GM19455 (cell line): ENCODE measurements around the gene GPATCH2.
"Not testable (repeated sequence)": the region's sequence is repeated elsewhere in the genome, so short reads cannot be mapped to it uniquely, and the experiment has no call there.

Source experiments
- ATAC-seq: cut with Tn5 transposase; IDR thresholded peaks from one replicate; pipeline ENCODE4 v1.9.1; 2021; ENCODE audit not compliant: unreplicated experiment

The GPATCH2 gene

DNA sequence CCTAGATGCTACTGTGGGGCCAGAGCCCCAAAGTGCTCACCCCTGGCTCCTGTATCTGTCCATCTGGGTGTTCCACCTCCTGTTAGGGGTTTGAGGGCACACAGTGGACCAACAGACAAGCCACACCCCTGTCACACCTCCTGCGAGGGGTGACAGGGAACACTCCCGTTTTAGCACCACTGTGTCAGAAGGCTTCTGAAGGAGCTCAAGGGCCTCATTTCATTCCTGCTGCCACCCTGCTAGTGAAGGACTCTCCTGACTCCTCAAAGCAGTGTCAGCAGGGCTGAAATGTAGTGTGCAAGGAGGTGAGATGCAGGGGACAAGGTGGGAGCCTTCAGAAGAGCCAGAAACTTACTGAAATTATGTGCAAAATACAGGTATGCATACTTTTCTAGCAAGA is 174.6 kb downstream of the GPATCH2 start:
- ATAC-seq: no peak

DNA sequence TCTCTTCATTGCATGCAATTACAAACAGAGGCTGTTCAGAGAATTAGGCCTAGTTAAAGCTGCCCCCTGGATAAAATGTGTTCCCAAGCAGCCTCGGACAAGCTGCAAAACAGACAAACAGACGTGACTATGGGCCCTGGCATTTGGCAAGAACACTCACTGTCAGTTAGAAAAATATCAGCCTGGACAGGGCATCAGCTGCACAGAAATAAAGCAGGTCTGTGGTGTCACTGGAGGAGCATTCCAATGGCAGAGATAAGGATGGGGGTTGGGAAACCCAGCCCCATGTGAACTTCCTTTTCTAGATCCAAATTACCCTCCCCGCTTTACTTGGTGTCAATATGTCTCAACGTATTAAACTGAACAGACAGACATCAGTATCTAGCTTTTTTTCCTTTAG is 177.1 kb downstream of the GPATCH2 start:
- ATAC-seq: no peak

DNA sequence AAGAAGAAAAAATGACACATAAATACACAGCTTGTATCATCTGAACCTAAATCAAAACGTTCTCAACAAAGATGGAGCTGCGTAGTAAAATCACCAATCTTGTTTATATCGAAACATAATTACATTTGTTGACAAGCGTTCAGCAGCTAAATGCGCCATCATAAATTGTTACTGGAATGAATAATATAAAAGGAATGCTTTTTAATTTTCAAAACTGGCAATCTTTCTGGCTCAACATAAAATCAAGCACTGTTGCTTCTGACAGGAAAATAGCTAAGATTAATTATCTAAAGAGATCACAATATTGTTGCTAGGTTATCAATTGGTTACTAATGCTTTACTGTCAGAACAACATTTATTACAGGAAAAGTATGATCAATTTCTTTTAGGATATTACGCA is 181.5 kb downstream of the GPATCH2 start:
- ATAC-seq: no peak

DNA sequence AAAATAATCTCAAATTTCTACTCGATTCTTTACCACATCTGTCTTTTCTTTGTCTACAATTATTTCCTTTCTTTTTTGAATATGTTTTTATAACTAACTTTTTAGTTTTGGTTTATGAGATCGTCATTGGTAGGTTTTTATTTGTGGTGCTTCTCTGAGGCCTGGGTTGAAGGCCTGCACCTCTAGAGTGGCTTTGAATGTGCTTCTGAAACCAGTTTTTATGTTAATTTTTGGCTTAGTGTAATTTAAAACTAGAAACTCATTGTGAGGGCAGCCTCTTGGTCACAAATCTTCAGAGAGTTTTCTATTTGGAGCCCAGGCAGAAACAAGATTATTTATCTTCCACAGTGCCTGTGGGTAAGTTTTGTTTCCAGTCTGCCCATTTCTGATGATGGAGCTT is 187.0 kb downstream of the GPATCH2 start:
- no peak for ATAC-seq

DNA sequence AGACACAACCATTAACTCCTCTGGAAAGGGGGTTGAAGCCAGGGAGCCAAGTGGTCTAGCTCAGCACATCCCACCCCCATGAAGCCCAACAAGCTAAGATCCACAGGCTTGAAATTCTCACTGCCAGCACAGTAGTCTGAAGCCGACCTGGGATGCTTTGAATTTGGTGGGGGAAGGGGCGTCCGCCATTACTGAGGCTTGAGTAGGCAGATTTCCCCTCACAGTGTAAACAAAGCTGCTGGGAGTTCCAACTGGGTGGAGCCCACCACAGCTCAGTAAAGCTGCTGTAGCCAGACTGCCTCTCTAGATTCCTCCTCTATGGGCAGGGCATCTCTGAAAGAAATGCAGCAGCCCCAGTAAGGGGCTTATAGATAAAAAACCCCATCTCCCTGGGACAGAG is 193.5 kb downstream of the GPATCH2 start:
- ATAC-seq: no peak

DNA sequence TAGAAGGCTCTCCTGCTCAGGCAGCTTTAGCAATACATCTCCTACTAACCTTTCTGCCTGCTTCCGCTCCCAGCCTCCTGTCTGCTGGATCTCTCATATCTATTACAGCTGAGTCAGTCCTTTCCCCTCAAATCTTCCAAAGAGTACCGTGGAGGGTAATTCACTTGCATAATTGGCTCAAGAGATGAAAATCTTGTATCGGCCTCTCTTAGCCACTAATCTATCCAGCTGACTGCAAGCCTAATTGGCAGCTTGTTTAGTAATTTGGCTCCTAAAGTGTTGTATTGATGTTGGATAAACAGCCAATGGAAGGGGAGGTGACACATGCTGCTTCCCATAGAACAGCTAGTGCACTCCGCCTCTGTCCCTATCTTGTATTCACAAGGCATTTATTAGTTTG is 195.7 kb downstream of the GPATCH2 start:
- ATAC-seq: no peak

DNA sequence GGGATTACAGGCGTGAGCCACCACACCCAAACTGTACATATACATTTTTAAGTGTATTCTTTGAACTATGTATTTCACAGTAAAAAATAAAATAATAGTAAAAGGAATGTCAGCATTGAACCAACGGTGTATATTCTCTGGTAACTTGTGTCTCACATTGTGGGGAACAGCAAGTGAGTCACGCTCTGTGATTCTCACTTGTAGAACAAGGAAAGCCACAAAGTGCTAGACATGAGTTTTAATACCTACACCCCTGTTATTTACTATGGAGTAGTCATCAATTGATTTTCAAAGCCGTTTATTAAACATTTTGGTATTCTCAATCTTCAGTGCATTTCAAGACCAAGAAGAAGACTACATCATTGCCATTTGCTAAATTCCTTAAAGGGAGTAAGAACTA is 197.2 kb downstream of the GPATCH2 start:
- ATAC-seq: no peak

DNA sequence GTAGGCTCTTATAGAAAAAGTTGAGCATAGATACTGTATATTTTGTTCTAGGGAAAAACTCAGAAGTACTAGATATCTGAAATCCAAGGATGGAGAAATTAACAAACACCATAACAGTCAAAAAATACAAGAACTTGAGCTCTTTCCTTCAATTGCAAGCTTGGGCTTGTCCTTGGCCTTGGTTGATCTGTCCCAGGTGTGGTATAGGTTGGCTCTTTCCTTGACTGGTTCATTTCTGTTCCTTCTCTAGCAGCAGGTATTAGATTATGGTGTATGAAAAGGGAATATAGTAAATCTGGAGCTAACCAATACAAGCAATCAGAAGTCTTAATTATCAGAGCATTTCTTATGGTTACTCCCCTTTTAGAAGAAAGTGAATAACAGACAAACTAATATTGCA is 198.6 kb downstream of the GPATCH2 start:
- ATAC-seq: no peak

DNA sequence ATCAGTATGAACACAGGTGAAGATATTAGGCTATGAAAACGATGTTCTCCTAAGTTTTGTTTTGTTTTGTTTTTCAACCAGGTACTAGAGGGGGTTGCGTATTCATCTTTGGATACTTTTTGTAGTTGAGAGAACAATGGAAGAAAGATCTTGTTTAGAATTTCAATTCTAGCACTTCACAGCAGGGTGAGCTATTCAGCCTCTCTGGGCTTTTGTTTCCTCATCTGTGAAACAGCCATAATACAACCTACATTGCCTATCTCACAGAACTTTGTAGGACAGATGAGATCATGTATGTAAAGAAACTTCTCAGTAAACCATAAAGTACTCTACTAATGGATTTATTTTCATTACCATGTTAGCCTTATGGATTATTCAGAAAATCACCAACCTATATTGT is 199.5 kb downstream of the GPATCH2 start:
- no peak for ATAC-seq

DNA sequence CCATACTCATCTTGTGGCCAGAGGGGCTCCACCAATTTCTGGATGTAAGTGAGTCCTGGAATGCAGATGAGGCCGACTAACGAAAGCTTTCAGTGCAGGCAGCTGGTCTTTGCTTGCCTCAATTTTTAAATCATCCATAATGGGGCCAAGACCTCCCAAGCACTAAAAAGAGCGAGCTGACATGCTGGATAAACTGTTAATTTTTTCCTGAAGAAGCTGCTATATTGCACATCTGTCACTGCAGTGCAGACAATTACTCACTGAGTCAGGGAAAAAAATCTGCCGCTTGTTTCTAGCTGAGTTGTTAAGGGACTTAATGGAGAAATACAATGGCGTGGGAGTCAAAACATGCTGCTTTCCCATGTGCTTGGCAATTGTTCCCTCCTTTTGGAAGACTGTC is 205.5 kb downstream of the GPATCH2 start:
- no peak for ATAC-seq

DNA sequence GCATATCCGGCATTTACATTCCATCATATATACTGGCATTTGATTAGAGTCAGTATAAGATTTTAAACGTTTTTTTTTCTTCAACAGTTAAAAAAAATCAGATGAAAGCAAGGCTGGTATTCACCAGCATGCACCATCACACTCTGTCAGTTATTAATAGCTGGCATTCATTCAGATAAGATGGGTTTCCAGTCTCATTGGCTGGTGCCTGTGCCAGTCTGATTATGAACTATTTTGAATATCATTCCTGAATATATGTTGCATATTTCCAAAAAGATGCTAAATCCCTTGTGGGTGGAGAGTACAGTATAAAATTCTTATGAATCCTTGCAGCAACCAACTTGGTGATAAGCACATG is 211.7 kb downstream of the GPATCH2 start:
- no peak for ATAC-seq

DNA sequence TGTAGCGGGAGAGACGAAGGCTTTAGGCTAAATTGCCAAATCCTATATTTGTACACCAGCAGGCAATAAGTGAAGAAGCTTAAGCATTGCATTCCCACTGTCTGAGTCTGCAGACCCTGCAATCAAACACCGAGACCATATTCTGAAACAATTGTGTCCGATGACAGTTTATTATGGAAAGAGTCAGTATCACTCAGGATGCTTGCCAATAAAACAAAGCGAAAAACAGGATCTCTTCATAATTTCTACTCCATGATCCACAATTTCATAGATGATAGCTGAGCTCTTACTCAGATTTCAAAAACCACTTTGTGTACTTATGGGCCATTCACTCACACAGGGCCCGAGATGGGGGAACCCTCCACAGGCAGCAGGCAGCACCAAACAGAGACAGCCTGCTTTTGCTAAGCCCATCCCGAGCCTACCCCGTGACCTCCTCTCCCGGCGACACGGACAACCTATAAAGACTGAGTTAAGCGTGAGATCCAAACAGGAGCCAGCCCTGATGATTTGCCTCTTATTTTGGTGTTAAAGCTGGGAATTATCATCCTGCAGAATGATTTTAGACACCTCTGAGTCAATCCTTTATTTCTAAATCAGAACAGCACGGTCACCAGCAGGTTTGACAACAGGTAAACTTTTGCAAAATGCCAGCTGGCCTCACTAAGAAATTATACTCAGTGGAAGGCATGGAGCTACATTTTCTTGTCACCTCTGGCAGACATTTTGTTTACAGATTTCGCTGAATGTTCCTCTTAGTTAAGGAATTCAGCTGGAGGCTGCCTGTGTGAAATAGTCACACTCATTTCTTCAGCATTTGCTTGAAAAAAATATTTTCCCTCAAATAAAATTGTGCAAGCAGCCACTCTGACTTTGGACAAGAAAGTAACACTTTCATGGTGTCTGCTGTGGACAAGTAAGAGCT is 212.4 kb downstream of the GPATCH2 start:
- no peak for ATAC-seq

DNA sequence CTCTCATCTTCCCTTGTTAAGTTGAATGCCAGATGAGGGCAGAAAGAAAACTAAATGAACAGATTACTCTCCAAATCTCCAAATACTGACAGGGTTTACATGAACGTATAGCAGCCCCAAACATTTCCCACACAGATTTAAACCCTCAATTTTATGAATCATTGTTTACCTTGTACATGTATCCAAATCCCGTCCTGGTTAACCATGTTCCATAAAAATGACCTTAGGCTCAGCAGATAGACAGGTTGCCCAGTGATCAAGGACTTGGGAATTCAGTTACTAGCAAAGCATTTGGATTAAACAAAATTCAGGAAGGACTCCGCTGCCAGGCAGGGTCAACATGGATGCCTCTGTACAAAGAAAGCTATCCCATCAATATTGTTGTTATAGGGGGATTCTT is 213.5 kb downstream of the GPATCH2 start:
- ATAC-seq: no peak

DNA sequence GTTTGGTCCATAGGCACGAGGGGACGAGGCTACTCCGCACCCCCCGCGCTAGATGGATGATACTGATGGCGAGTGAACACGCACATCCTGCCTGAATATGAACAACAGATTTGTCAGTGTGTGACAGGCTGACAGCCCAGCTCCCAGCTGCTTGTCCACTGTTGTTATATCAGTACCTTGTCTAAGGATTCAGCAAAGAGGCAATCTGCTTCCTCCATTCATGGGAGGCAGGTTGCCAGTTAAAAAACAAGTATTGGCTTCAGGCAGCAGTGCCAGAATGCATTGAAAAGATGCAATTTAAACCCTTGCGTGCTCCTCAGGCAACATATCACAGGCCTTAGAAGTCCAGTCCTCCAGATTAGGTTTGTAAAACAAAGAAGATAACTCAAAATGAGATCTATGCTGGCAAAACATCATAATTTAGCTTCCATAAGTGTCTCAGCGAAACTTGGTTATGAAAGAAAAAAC is 223.3 kb downstream of the GPATCH2 start:
- no peak for ATAC-seq

DNA sequence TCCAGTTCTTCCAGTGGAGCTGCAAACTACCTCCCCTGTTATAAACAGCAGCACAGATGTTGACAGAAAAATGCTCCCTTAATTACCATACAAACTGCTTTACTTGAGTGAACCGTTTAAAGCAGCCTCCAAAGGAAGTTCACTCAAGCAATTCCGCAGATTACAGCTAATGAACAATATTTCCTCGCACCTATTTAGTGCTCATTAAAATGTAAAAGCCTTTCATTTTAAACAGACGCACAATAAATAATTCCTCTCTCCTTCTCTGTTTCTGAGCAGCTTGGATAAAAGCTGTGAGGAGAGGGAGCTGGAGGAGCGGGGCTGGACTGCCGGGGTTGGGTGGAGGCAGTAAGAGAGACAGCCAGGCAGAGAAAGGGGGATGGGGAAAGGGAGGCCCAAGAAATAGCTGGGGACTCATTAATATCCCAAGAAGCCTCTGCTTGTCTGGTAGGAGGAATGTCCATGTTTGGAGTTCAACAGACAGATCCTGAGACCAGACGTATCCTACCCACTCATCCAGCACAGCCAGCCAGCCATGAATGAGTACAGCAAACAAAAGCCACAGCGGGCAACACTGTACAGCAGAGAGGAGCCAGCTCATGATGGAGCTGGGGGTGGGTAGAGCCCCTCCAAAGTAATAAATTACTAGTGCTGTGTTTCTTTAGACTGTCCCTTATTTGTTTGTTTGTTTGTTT is 227.7 kb downstream of the GPATCH2 start:
- no peak for ATAC-seq

DNA sequence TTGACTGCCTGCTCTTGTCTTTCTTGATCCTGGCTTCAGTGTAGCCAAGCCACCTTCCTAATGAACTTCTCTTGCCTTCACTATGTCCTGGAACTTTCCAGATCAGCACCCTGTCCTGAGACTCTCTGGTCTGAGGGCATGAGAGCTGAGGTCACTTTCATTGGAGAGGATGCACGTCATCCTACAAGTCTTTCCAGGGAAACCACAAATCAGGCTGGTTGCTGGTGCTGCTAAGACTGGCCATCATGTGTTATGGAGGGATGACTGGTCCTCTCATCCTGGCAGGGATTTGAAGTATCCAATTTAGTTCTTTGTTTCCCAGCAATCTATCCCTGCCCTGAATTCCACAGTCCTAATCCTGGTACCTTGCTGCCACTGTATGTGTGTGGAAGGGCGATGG is 228.6 kb downstream of the GPATCH2 start:
- no peak for ATAC-seq

DNA sequence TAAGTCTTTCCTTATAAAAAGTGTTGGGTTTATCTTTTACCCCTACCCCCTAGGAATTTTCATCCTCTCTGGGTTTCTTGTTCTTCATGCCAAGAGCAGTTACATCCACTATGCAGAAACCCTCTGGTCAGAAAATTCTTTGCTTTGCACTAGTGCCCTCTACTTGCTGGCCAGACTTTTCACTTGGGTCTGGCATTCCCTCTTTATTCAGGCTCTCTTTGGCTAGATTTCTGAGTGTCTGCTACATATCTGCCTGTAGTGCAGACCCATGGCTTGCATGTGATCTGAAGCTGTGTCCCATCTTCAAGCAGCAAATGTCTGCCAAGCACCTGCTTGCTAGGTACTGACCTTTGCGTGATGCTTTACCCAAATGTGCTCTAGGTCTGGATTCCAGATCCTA is 237.0 kb downstream of the GPATCH2 start:
- no peak for ATAC-seq

DNA sequence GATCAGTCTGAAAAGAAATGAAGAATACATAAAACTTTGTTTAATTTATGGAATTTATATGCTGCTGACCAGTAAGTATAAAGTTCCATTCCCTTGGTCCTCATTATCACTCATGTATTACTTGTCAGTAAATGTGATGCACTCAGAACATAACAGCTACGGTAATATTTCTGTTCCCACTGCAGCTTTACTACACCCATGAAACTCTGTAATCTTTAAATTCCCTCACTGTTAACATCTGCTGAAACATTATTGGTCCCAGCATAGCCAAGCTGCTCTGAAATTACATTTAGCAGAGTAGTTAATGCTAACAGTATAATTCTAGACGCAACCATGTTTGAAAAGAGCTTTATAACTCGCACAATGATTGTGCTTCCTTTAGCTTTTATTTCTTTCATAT is 238.4 kb downstream of the GPATCH2 start:
- ATAC-seq: no peak

DNA sequence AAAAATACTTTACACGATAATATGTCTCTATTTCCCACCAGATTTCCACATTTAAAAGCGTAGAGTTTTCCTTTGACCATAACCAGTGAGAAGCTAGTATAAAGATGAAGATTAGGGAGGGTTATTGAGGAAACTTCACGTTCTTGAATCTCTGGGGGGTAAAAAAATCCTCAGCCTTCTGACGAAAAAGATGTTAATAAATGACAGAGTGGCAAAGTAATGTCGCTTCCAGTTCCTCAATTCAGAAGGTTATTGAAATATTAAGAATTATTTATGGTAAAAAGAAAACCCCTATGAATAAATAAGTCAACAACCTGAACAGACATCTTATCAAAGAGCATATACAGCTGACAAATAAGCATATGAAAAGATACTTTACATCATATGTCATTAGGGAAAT is 241.0 kb downstream of the GPATCH2 start:
- no peak for ATAC-seq

DNA sequence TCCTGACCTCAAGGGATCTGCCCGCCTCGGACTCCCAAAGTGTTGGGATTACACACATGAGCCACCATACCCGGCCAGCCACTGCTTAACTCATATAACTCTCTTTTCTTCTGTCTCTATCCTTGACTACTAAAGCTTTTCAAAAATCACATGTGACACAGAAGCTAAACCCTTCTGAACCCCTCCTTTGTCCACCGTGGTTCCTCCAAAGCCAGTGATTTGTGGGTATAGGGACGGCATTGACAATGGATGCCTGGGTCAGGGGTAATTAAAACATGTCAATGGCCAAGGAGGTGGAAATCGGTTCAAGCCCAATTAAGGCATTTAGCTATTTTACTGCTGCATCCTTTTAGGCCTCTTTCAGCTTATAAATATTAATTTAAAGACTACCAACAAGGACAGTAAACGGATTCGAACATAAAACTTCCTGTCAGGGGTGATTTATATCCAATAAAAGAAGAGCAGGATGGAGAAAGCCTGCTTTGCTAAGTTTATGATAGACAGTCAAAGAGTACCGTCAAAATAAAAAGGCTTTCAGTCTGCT is 242.3 kb downstream of the GPATCH2 start:
- ATAC-seq: no peak

DNA sequence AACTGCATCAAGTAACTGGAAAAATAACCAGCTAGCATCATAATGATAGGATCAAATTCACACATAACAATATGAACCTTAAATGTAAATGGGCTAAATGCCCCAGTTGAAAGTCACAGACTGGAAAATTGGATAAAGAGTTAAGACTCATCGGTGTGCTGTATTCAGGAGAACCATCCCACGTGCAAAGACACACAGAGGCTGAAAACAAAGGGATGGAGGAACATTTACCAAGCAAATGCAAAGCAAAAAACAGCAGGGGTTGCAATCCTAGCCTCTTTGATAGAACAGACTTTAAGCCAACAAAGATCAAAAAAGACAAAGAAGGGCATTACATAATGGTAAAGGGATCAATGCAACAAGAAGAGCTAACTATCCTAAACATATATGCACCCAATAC is 249.1 kb downstream of the GPATCH2 start:
- ATAC-seq: not testable (repeated sequence)

DNA sequence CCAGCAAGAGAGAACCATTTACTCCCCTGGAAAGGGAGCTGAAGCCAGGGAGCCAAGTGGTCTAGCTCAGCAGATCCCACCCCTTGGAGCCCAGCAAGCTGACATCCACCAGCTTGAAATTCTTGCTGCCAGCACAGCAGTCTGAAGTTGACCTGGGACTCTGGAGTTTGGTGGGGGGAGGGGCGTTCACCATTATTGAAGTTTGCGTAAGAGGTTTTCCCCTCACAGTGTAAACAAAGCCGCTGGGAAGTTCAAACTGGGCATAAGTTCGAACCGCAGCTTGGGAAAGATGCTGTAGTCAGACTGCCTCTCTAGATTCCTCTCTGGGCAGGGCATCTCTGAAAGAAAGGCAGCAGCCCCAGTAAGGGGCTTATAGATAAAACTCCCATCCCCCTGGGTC is 251.1 kb downstream of the GPATCH2 start:
- not testable (repeated sequence) for ATAC-seq
